BLaER1 treated with 17β-estradiol and CSF1 and Interleukin-3, amounts not matched to agents 10 nM and 100 nM (cell line): ENCODE measurements around the gene WDR62.

Experiments used
- H3K27ac ChIP-seq, 11 experiments: shearing (Covaris generic); formaldehyde crosslinking; 2 replicates each; pipeline ENCODE4 v1.8.1; 2022
- H3K27me3 ChIP-seq, 11 experiments: shearing (Covaris generic); formaldehyde crosslinking; 2 replicates each; pipeline ENCODE4 v1.8.1; 2022
- H3K36me3 ChIP-seq, 11 experiments: shearing (Covaris generic); formaldehyde crosslinking; 2 replicates each; pipeline ENCODE4 v1.8.1; 2022
- H3K4me1 ChIP-seq, 10 experiments: shearing (Covaris generic); formaldehyde crosslinking; 2 replicates each; pipeline ENCODE4 v1.8.1; 2022
- H3K4me2 ChIP-seq, 11 experiments: shearing (Covaris generic); formaldehyde crosslinking; 2 replicates each; pipeline ENCODE4 v1.8.1; 2022
- H3K4me3 ChIP-seq, 10 experiments: shearing (Covaris generic); formaldehyde crosslinking; 2 replicates each; pipeline ENCODE4 v1.8.1; 2022
- H3K9ac ChIP-seq, 11 experiments: shearing (Covaris generic); formaldehyde crosslinking; 2 replicates each; pipeline ENCODE4 v1.8.1; 2022
- H3K9me3 ChIP-seq, 11 experiments: shearing (Covaris generic); formaldehyde crosslinking; replicated peaks in 1 of 11; 2 replicates each; pipeline ENCODE4 v1.8.1; 2022
- H4K20me1 ChIP-seq, 11 experiments: shearing (Covaris generic); formaldehyde crosslinking; 2 replicates each; pipeline ENCODE4 v1.8.1; 2022
- Cebpa-rat ChIP-seq, 11 experiments: shearing (Covaris generic); IDR thresholded peaks; 2 replicates each; pipeline ENCODE4 v1.8.1; 2022

Gene WDR62

DNA sequence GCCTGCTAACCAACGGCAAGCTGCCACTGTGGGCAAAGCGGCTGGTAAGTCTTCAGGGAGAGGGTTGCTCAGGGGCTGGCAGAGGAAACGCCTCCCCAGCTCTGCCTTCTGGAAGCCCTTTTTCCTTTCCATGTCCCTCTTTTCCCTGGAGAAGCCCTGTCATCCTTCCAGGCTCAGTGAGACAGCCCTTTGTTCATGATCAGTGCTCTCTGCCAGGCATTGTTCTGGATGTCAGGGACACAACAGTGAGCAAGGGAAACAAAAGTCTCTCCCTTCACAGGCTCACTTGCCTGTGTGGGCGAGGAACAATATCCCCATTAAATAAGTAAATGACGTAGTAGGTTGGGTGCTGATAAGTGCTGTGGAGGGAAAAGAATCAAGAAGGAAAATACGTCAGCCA, 42.3 kb downstream of the WDR62 start:
- TF ChIP-seq Cebpa-rat (IDR thresholded peaks at IDR 0.05) = no peak
- Histone ChIP-seq H3K4me3 (no peak overlapping the region), H4K20me1 (peaks cover 0 to 35% (median 0%) of the 10 kb centered on the region in 11 experiments; a peak in 7 of 22 replicates), H3K4me2 (no peak overlapping the region), H3K9me3 (no peaks in the 10 kb centered on the region), H3K27ac (no peak overlapping the region; a peak in 1 of 22 replicates), H3K36me3 (peaks cover 6 to 100% (median 96%) of the 10 kb centered on the region in 11 experiments; a peak in 21 of 22 replicates), H3K27me3 (no peaks in the 10 kb centered on the region), H3K9ac (no peak overlapping the region), H3K4me1 (peaks cover 0 to 6% (median 0%) of the 10 kb centered on the region in 10 experiments; a peak in 3 of 20 replicates)

DNA sequence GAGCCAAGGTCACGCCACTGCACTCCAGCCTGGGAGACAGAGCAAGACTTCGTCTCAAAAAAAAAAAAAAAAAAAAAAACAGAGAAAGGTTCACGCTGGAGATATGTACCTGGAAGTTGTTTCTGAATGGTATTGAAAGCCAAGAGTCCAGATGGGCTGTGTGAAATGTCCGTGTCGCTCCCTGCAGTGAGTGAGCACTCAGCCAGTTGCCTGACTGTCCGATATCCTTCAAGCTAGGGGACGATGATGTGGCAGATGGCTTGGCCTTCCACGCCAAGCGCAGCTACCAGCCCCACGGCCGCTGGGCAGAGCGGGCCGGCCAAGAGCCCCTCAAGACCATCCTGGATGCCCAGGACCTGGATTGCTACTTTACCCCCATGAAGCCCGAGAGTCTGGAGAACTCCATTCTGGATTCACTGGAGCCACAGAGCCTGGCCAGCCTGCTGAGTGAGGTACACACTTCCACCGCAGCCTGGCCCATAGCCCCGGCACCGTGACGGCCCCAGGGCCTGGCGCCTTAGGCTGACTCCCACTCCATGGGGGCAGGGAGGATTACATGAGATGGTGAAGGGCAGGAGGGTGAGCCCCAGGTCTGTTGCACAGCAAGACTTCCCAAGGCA, 44.6 kb downstream of the WDR62 start:
- H3K27me3 ChIP-seq = no peaks in the 10 kb centered on the region
- H3K9me3 ChIP-seq = no peaks in the 10 kb centered on the region
- no peak overlapping the region for H3K4me2 ChIP-seq
- H3K36me3 ChIP-seq = peaks cover 13 to 100% (median 96%) of the 10 kb centered on the region in 11 experiments; a peak in 21 of 22 replicates
- peaks cover 0 to 6% (median 0%) of the 10 kb centered on the region in 10 experiments; a peak in 3 of 20 replicates for H3K4me1 ChIP-seq
- no peak for TF ChIP-seq Cebpa-rat (IDR thresholded peaks at IDR 0.05)
- no peak overlapping the region for H3K27ac ChIP-seq
- no peak overlapping the region for H3K9ac ChIP-seq
- H3K4me3 ChIP-seq = no peak overlapping the region
- H4K20me1 ChIP-seq = peaks cover 0 to 40% (median 0%) of the 10 kb centered on the region in 11 experiments; a peak in 6 of 22 replicates

DNA sequence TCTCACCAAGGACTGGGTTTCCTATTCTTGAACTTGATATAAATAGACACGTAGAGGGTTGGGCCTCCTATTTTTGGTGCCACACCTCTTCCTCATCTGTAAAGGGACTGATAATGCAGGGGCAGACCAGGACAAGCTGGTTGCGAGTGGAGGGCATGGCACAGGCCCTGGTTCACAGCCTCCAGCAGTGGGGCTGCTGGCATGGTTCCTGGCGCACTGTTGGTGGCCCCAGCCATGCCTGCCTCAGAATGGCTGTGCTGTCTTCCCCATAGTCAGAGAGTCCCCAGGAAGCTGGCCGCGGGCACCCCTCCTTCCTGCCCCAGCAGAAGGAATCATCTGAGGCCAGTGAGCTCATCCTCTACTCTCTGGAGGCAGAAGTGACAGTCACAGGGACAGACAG, 45.8 kb downstream of the WDR62 start:
- H3K9ac ChIP-seq = peak overlapping the region in 2 of 11 experiments; percentile 41; a peak in 2 of 22 replicates
- H3K36me3 ChIP-seq = peaks cover 17 to 100% (median 96%) of the 10 kb centered on the region in 11 experiments; a peak in 21 of 22 replicates
- H3K4me2 ChIP-seq = no peak overlapping the region; a peak in 1 of 22 replicates
- no peaks in the 10 kb centered on the region for H3K27me3 ChIP-seq
- H4K20me1 ChIP-seq = peaks cover 0 to 51% (median 0%) of the 10 kb centered on the region in 11 experiments; a peak in 7 of 22 replicates
- H3K4me1 ChIP-seq = peaks cover 0 to 6% (median 0%) of the 10 kb centered on the region in 10 experiments; a peak in 3 of 20 replicates
- no peak overlapping the region; a peak in 1 of 22 replicates for H3K27ac ChIP-seq
- no peak for TF ChIP-seq Cebpa-rat (IDR thresholded peaks at IDR 0.05)
- no peaks in the 10 kb centered on the region for H3K9me3 ChIP-seq
- no peak overlapping the region for H3K4me3 ChIP-seq

DNA sequence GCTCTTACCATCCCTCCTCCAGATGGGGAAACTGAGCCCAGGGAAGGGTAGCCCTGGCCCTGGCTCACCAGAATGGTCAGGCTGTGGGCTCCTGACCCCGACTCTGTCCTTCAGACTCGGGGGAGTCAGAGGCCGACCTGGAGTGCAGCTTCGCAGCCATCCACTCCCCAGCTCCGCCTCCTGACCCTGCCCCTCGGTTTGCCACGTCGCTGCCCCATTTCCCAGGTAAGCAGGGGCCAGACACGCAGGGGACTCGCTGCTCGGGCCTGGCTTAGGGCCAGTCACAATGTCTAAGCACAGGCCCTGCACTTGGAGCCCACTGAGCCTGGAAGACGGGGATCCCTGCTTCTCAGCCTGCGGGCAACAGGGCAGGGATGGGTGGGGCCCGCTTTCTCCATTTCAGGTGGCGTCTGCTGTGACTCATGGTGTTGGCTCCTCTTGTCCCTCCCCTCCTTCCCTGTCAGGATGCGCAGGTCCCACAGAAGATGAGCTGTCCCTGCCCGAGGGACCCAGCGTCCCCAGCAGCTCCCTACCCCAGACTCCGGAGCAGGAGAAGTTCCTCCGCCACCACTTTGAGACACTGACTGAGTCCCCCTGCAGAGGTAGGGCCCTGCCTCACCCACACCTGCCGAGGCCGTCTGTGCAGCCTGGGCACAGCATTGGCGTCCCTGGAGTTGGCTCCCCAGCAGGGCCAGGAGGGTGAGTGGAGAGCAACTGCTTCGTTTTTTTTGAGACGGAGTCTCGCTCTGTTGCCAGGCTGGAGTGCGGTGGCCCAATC, 47.0 kb downstream of the WDR62 start:
- Histone ChIP-seq H3K27ac (no peak overlapping the region), H3K36me3 (peaks cover 16 to 100% (median 97%) of the 10 kb centered on the region in 11 experiments; a peak in 21 of 22 replicates)
- no peak for TF ChIP-seq Cebpa-rat (IDR thresholded peaks at IDR 0.05)

DNA sequence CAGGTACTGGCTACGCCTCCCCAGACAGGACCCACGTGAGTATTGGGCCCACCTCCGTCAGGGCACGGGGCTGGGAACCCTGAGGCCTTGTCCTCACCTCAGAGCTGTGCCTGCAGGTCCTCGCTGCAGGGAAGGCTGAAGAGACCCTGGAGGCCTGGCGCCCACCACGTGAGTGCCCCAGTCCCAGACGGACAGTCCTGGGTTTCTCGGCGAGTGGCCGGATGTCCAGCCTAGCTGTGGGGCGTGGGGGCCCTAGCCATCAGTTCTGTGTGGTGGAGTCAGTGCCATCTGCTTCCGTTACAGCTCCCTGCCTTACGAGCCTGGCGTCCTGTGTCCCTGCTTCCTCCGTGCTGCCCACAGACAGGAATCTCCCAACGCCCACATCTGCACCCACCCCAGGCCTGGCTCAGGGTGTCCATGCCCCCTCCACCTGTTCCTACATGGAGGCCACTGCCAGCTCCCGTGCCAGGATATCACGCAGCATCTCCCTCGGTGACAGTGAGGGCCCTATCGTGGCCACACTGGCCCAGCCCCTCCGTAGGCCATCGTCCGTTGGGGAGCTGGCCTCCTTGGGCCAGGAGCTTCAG, 48.4 kb downstream of the WDR62 start:
- H3K27me3 ChIP-seq = no peaks in the 10 kb centered on the region
- no peaks in the 10 kb centered on the region for H3K9me3 ChIP-seq
- H3K36me3 ChIP-seq = peaks cover 12 to 100% (median 87%) of the 10 kb centered on the region in 11 experiments; a peak in 21 of 22 replicates
- no peak for TF ChIP-seq Cebpa-rat (IDR thresholded peaks at IDR 0.05)
- H3K4me3 ChIP-seq = no peak overlapping the region
- peaks cover 0 to 6% (median 0%) of the 10 kb centered on the region in 10 experiments; a peak in 3 of 20 replicates for H3K4me1 ChIP-seq
- H3K9ac ChIP-seq = no peak overlapping the region
- H4K20me1 ChIP-seq = peaks cover 0 to 63% (median 0%) of the 10 kb centered on the region in 11 experiments; a peak in 8 of 22 replicates
- H3K4me2 ChIP-seq = no peak overlapping the region
- no peak overlapping the region for H3K27ac ChIP-seq

More for the DNA sequence above, 47.0 kb downstream of the WDR62 start:
- Histone ChIP-seq H3K4me2 (no peak overlapping the region), H3K4me1 (peaks cover 0 to 6% (median 0%) of the 10 kb centered on the region in 10 experiments; a peak in 3 of 20 replicates), H4K20me1 (peaks cover 0 to 51% (median 0%) of the 10 kb centered on the region in 11 experiments; a peak in 7 of 22 replicates), H3K4me3 (no peak overlapping the region), H3K9me3 (no peaks in the 10 kb centered on the region), H3K9ac (no peak overlapping the region), H3K27me3 (no peaks in the 10 kb centered on the region)

DNA sequence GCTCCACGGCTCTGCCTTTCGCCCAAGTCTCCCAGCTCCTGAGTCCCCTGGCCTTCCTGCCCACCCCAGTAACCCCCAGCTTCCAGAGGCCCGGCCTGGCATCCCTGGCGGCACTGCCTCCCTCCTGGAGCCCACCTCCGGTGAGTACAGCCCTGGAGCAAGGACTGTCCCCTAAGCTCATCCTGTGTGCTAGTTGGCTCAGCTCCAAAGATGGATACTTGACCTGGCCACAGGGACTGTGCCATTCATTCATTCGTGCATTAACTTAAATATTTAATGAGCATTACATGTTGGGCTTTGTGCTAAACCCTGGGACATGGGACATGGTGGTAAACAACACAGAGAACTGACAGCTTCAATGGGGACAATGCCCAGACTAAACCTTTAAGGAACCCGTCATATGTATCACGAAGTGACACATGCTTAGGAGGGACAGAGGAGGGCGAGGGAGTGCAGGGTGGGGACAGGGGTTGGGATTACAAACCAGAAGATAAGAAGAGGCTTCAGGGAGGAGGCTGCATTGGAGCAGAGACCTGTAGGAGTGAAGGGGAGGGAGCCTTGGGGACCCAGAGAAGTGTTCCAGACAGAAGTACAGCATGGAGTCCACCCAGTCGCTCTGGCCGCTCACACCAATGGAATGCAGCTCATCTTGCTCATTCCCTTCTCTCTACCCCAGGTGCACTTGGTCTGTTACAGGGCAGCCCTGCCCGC, 49.3 kb downstream of the WDR62 start:
- peaks cover 12 to 100% (median 80%) of the 10 kb centered on the region in 11 experiments; a peak in 21 of 22 replicates for H3K36me3 ChIP-seq
- no peak overlapping the region for H3K27ac ChIP-seq
- H3K4me3 ChIP-seq = no peak overlapping the region
- H3K9me3 ChIP-seq = no peaks in the 10 kb centered on the region
- H3K27me3 ChIP-seq = no peaks in the 10 kb centered on the region
- TF ChIP-seq Cebpa-rat (IDR thresholded peaks at IDR 0.05) = no peak
- H3K9ac ChIP-seq = no peak overlapping the region
- H4K20me1 ChIP-seq = peaks cover 0 to 68% (median 0%) of the 10 kb centered on the region in 11 experiments; a peak in 8 of 22 replicates
- no peak overlapping the region for H3K4me2 ChIP-seq
- peaks cover 0 to 6% (median 0%) of the 10 kb centered on the region in 10 experiments; a peak in 3 of 20 replicates for H3K4me1 ChIP-seq

DNA sequence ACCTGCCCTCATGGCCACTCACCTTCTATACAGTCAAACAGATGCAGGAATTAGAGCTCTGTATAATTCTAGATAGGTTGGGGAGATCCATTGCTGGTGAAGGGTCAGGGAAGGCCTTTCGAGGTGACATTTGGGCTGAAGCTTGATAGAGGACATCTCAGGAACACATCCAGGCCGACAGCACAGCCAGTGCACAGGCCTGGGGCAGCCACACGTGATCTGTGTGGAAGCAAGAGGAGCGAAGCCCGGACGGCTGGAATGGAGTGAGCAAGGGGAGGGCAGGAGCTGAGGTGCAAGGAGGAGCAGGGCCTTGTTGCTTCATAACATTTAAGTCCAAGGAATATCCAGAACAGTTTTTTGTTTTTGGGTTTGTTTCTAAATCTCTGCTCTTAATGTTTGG, 51.7 kb downstream of the WDR62 start:
- Histone ChIP-seq H3K27me3 (no peaks in the 10 kb centered on the region), H4K20me1 (peaks cover 0 to 58% (median 0%) of the 10 kb centered on the region in 11 experiments; a peak in 6 of 22 replicates), H3K9me3 (no peaks in the 10 kb centered on the region), H3K4me1 (peaks cover 0 to 5% (median 0%) of the 10 kb centered on the region in 10 experiments; a peak in 1 of 20 replicates), H3K4me3 (no peak overlapping the region), H3K36me3 (peaks cover 12 to 89% (median 66%) of the 10 kb centered on the region in 11 experiments; a peak in 21 of 22 replicates), H3K4me2 (no peak overlapping the region), H3K27ac (no peak overlapping the region), H3K9ac (no peak overlapping the region)
- TF ChIP-seq Cebpa-rat (IDR thresholded peaks at IDR 0.05) = no peak

DNA sequence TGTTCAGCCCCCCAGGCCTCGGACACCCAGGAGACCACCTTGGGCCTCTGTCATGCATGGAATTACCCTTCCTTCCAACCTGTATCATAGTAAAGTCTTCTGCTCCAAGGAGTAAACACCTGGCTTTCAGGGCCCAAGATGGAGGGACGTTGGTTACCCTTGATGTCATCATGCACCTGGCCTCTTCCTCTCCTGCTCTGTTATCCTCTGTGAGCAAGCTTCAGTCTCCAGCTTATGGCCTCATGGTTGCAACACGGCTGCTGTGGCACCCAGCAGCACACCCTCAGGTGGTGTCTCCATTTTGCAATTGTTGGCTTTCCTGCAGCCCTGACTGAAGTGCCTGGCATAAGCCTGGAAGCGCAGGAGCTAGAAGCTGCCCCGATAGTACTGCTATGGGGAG, 52.3 kb downstream of the WDR62 start:
- H3K36me3 ChIP-seq = peaks cover 12 to 89% (median 66%) of the 10 kb centered on the region in 11 experiments; a peak in 21 of 22 replicates

More for the DNA sequence above, 52.3 kb downstream of the WDR62 start:
- no peak for TF ChIP-seq Cebpa-rat (IDR thresholded peaks at IDR 0.05)
- Histone ChIP-seq H3K27me3 (no peaks in the 10 kb centered on the region), H3K9me3 (no peaks in the 10 kb centered on the region), H3K9ac (no peak overlapping the region), H3K4me2 (no peak overlapping the region), H4K20me1 (peaks cover 0 to 55% (median 0%) of the 10 kb centered on the region in 11 experiments; a peak in 6 of 22 replicates), H3K4me3 (no peak overlapping the region), H3K27ac (no peak overlapping the region), H3K4me1 (peaks cover 0 to 5% (median 0%) of the 10 kb centered on the region in 10 experiments; a peak in 1 of 20 replicates)
